ENCODE results near the gene ANTXRL.

GRCh38 chr10:46293832-46294640 lies 7.2 kb downstream of the ANTXRL start:
- no peak for TF ChIP-seq CTCF (IDR thresholded peaks at IDR 0.05)
- TF ChIP-seq EP300 (IDR thresholded peaks at IDR 0.05): no peak
